Measurements from ENCODE around the gene JAZF1. TPM values are rescaled to one million over a fixed set of nuclear protein-coding genes. Genes with fewer than 3 reads are reported as not detected.

Gene JAZF1
- polyA plus RNA-seq, 3 donors from 2014 or later: 17.7 to 40.2 (median 25.9) TPM

DNA sequence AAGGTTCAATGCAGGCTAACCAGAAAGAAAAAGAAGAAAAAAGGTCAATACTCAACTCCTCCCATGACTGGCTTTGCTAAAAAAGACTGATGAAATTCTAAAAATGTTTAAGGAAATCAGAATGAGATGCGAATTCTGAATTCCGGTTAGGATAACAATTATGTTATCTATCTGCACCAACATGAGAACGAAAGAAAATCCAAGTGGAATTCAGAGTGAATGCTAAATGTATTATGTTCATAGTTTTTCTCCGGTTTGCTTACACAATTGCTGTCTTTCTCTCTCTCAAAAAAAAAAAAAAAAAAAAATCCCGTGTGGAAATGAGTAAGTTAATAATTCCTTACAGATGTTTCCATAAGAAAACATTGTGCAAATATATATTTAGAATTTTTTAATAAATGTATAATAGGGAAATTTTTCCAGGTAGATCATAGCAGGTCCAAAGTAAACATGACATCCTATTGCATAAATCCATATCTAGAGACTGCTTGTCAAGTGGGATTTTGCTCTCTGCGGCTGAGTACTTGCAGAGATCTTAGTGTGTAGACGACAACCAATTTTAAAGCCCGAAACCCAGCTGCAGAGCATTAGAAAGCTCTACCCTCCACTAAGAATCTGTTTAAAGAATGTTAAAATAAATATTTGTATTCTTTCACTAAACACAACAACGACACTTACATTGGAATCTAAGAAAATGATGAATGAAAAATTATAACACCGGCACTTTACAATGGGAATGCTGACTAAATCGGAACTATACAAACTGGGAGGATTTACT is 104.0 kb downstream of the JAZF1 start:
- Mint-ChIP-seq H3K4me1 (peaks cover 62 to 83% of the 10 kb centered on the region in 2 donors), H3K27me3 (ENCODE audit: low read depth in 3 of 3) (peaks cover 0 to 2% (median 1%) of the 10 kb centered on the region in 3 donors), H3K4me3 (no peak overlapping the region), H3K36me3 (no peaks in the 10 kb centered on the region), H3K9me3 (no peaks in the 10 kb centered on the region), H3K27ac (no peak overlapping the region)
- no peak for DNase-seq

- no peak for DNase-seq
- H3K4me3 Mint-ChIP-seq: no peak overlapping the region
- H3K27me3 Mint-ChIP-seq (ENCODE audit: low read depth in 3 of 3): peaks cover 0 to 2% (median 1%) of the 10 kb centered on the region in 3 donors
- H3K27ac Mint-ChIP-seq: peak overlapping the region in 1 of 6 donors; percentile 15
- H3K36me3 Mint-ChIP-seq: no peaks in the 10 kb centered on the region
- no peaks in the 10 kb centered on the region for H3K9me3 Mint-ChIP-seq
- peaks cover 63 to 83% of the 10 kb centered on the region in 2 donors for H3K4me1 Mint-ChIP-seq
These were observed 104.8 kb downstream of the JAZF1 start for GRCh38 chr7:28075674-28076358.

- H3K4me1 Mint-ChIP-seq: peaks cover 71 to 85% of the 10 kb centered on the region in 2 donors
- DNase-seq: peak; percentile 14 to 37 (median 22)
- H3K4me3 Mint-ChIP-seq: peak overlapping the region; percentile 69 to 90 (median 83)
These were observed 107.6 kb downstream of the JAZF1 start for GRCh38 chr7:28072876-28073514.

GRCh38 chr7:28071570-28071969 is 109.0 kb downstream of the JAZF1 start:
- Mint-ChIP-seq H3K27ac (no peak overlapping the region), H3K4me1 (peaks cover 69 to 87% of the 10 kb centered on the region in 2 donors), H3K9me3 (no peaks in the 10 kb centered on the region), H3K36me3 (no peaks in the 10 kb centered on the region), H3K4me3 (peak overlapping the region in 3 of 5 donors; percentile 46 to 69 (median 46)), H3K27me3 (ENCODE audit: low read depth in 3 of 3) (no peaks in the 10 kb centered on the region)
- no peak for DNase-seq

More at GRCh38 chr7:28072876-28073514, 107.6 kb downstream of the JAZF1 start:
- H3K9me3 Mint-ChIP-seq: no peaks in the 10 kb centered on the region
- peak overlapping the region in 2 of 6 donors; percentile 44 to 72 for H3K27ac Mint-ChIP-seq
- H3K36me3 Mint-ChIP-seq: no peaks in the 10 kb centered on the region
- H3K27me3 Mint-ChIP-seq (ENCODE audit: low read depth in 3 of 3): peaks cover 0 to 2% (median 0%) of the 10 kb centered on the region in 3 donors

DNA sequence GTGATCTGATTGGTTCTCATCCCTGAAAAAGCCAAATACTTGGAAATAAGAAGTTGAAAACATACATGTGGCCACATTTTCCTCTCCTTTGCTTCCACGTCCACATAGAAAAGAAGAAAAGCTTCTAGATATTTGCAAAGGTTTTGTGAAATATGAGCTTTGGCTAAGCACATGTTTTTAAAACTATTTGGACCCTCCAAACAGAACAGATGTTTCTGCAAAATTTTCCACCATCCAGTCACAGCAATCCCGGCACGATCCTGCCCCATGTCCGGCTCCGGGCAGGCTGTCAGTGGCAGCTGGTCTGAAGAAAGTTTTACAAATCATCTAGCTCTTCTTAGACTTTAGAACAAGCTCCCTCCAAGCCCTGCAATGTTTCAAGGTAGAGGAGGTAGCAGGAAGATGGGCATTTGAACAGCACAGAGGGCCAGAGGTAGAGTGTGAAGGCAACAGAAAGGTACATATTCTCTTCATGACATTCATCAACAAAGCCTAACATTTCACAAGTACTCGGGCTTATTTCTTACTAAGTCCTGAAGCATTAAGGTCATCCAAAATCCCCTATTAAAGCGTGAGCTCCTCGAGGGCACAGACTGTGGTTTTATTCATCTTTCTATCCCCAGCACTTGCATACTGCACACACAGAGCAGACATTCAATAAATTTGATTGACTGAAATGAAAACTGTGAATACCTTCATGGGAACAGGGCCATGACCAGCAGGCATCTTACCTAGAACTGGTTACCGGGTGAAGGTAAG is 110.1 kb downstream of the JAZF1 start:
- Mint-ChIP-seq H3K27ac (no peak overlapping the region), H3K27me3 (ENCODE audit: low read depth in 3 of 3) (no peaks in the 10 kb centered on the region), H3K4me3 (no peak overlapping the region), H3K9me3 (no peaks in the 10 kb centered on the region), H3K36me3 (no peaks in the 10 kb centered on the region), H3K4me1 (peaks cover 69 to 86% of the 10 kb centered on the region in 2 donors)
- DNase-seq: no peak

GRCh38 chr7:28069807-28070206 is 110.8 kb downstream of the JAZF1 start:
- Mint-ChIP-seq H3K27me3 (ENCODE audit: low read depth in 3 of 3) (peaks cover 0 to 2% (median 0%) of the 10 kb centered on the region in 3 donors), H3K4me1 (peaks cover 69 to 86% of the 10 kb centered on the region in 2 donors), H3K9me3 (no peaks in the 10 kb centered on the region), H3K36me3 (no peaks in the 10 kb centered on the region), H3K27ac (peak overlapping the region in 1 of 6 donors; percentile 2), H3K4me3 (no peak overlapping the region)
- DNase-seq: no peak

GRCh38 chr7:28069388-28069787 is 111.2 kb downstream of the JAZF1 start:
- DNase-seq: no peak
- H3K36me3 Mint-ChIP-seq: no peaks in the 10 kb centered on the region
- H3K4me3 Mint-ChIP-seq: no peak overlapping the region
- H3K4me1 Mint-ChIP-seq: peaks cover 69 to 87% of the 10 kb centered on the region in 2 donors
- peaks cover 0 to 2% (median 0%) of the 10 kb centered on the region in 3 donors for H3K27me3 Mint-ChIP-seq (ENCODE audit: low read depth in 3 of 3)
- H3K9me3 Mint-ChIP-seq: no peaks in the 10 kb centered on the region
- H3K27ac Mint-ChIP-seq: no peak overlapping the region

- H3K27ac Mint-ChIP-seq: peak overlapping the region in 2 of 6 donors; percentile 21 to 44
- H3K27me3 Mint-ChIP-seq (ENCODE audit: low read depth in 3 of 3): peaks cover 0 to 2% (median 0%) of the 10 kb centered on the region in 3 donors
- H3K9me3 Mint-ChIP-seq: no peaks in the 10 kb centered on the region
- peaks cover 66 to 87% of the 10 kb centered on the region in 2 donors for H3K4me1 Mint-ChIP-seq
- peak overlapping the region in 1 of 5 donors; percentile 15 for H3K4me3 Mint-ChIP-seq
- no peaks in the 10 kb centered on the region for H3K36me3 Mint-ChIP-seq
- DNase-seq: no peak
These were observed 111.8 kb downstream of the JAZF1 start for GRCh38 chr7:28068811-28069216.

GRCh38 chr7:28067171-28067570 is 113.4 kb downstream of the JAZF1 start:
- Mint-ChIP-seq H3K4me1 (peaks cover 56 to 87% of the 10 kb centered on the region in 2 donors), H3K36me3 (no peaks in the 10 kb centered on the region), H3K27ac (no peak overlapping the region)

DNA sequence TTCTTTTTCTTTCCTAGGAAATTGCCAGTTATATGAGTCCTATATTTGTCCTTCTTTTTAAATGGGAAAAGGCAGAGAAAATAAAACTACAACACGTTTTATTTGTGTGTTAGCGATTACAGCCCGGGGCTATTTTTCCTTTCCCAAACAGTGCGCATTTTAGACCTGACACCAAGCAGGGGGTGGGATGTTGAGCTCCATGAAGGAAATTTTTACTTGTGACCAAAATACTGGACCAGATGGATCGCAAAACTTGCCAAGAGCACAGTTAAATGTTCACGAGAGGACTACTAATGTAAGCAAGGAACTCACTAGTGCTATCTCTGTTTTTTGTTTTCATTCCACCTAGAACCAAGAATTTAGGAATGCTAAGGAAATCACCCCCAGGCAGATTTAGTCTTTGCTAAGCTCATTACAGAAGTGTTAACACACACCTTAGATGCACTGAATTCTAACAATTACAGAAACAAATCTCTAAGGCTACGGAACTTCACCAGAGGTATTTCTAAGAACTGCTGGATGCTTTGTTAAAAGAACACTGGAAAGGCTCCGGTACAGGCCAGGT is 114.8 kb downstream of the JAZF1 start:
- H3K9me3 Mint-ChIP-seq: no peaks in the 10 kb centered on the region
- no peak for DNase-seq
- H3K27ac Mint-ChIP-seq: no peak overlapping the region
- H3K27me3 Mint-ChIP-seq (ENCODE audit: low read depth in 3 of 3): peaks cover 0 to 2% (median 0%) of the 10 kb centered on the region in 3 donors
- H3K4me3 Mint-ChIP-seq: no peak overlapping the region
- no peaks in the 10 kb centered on the region for H3K36me3 Mint-ChIP-seq
- peaks cover 53 to 87% of the 10 kb centered on the region in 2 donors for H3K4me1 Mint-ChIP-seq

More at GRCh38 chr7:28067171-28067570, 113.4 kb downstream of the JAZF1 start:
- Mint-ChIP-seq H3K4me3 (no peak overlapping the region), H3K27me3 (ENCODE audit: low read depth in 3 of 3) (peaks cover 0 to 2% (median 0%) of the 10 kb centered on the region in 3 donors), H3K9me3 (no peaks in the 10 kb centered on the region)
- DNase-seq: no peak

- Mint-ChIP-seq H3K9me3 (no peaks in the 10 kb centered on the region), H3K4me3 (no peak overlapping the region), H3K4me1 (peaks cover 52 to 87% of the 10 kb centered on the region in 2 donors), H3K27ac (peak overlapping the region in 4 of 6 donors; percentile 1 to 63 (median 41)), H3K36me3 (no peaks in the 10 kb centered on the region), H3K27me3 (ENCODE audit: low read depth in 3 of 3) (peaks cover 0 to 2% (median 0%) of the 10 kb centered on the region in 3 donors)
- no peak for DNase-seq
These were observed 115.3 kb downstream of the JAZF1 start for GRCh38 chr7:28065308-28065707.

GRCh38 chr7:28064437-28064836 is 116.2 kb downstream of the JAZF1 start:
- Mint-ChIP-seq H3K27me3 (ENCODE audit: low read depth in 3 of 3) (peaks cover 0 to 2% (median 0%) of the 10 kb centered on the region in 3 donors), H3K4me3 (no peak overlapping the region), H3K4me1 (peaks cover 49 to 89% of the 10 kb centered on the region in 2 donors), H3K27ac (peak overlapping the region in 2 of 6 donors; percentile 28 to 57), H3K9me3 (no peaks in the 10 kb centered on the region), H3K36me3 (peaks cover 0 to 2% (median 0%) of the 10 kb centered on the region in 3 donors)
- DNase-seq: no peak

All from immature natural killer cell (primary cell).